GM12878 (cell line): ENCODE data around the gene RAP1GAP2. TPM values are rescaled to one million over a fixed set of nuclear protein-coding genes. Genes with fewer than 3 reads are reported as not detected.

Experiments used
- ATAC-seq: fragments of 200-7000 bp; cut with Tn5 transposase; 3 replicates; pipeline ENCODE4 v1.9.1; 2020; ENCODE audit warnings: mild to moderate bottlenecking, moderate library complexity
- BruUV-seq: library from RNA; stranded (reverse); fragments of 400-500 nt; replicated peaks from 2 replicates; lab custom pipeline; 2021; lab: Mats Ljungman, UMichigan
- CTCF ChIA-PET: fragments of 300-600 bp; sonication (Branson Sonifier 250); formaldehyde crosslinking; extraction: SDS; loops from one replicate; lab custom pipeline; 2021; ENCODE audit warnings: inconsistent platforms; lab: Yijun Ruan, JAX
- POLR2A ChIA-PET: fragments of 350-600 bp; formaldehyde crosslinking; extraction: SDS; loops from one replicate; lab custom pipeline; 2021; ENCODE audit warnings: inconsistent platforms; lab: Charles Lee
- RAD21 ChIA-PET: fragments of 300-600 bp; sonication (Branson Sonifier 250); formaldehyde crosslinking; loops from one replicate; lab custom pipeline; 2023; ENCODE audit warnings: antibody characterized with exemption; ENCODE audit not compliant: unreplicated experiment; lab: Charles Lee
- SMC1A ChIA-PET: fragments of 300-600 bp; sonication (Branson Sonifier 250); formaldehyde crosslinking; loops from one replicate; lab custom pipeline; 2023; ENCODE audit not compliant: unreplicated experiment, uncharacterized antibody; lab: Charles Lee
- DNase-seq: peaks from one replicate; pipeline ENCODE4 v3.0.0-alpha.2; 2011; ENCODE audit warnings: low read depth, low spot score
- FAIRE-seq: peaks from 3 replicates; lab custom pipeline; 2011; peaks lifted over from hg19 to GRCh38; lab: Jason Lieb, UNC
- H2AFZ ChIP-seq: 2 replicates; pipeline ENCODE4 v1.6.0; 2011; ENCODE audit warnings: low read depth, low read length, control low read depth; ENCODE audit not compliant: control insufficient read depth
- H3K27ac ChIP-seq: 2 replicates; pipeline ENCODE4 v1.5.1; 2011; ENCODE audit warnings: control low read depth; ENCODE audit not compliant: control insufficient read depth, insufficient read depth
- H3K27me3 ChIP-seq, 2 experiments: replicated peaks in 1 of 2; 2 replicates each; pipeline versions ENCODE4 v1.6.0 to v1.6.1; 2011; ENCODE audit warnings: low read length in 1 of 2; ENCODE audit not compliant: control insufficient read depth in 2 of 2, insufficient read depth in 2 of 2
- H3K36me3 ChIP-seq, 2 experiments: 2 replicates each; pipeline ENCODE4 v1.5.1; 2011; ENCODE audit warnings: low read length in 1 of 2; ENCODE audit not compliant: control insufficient read depth in 2 of 2, insufficient read depth in 2 of 2
- H3K4me1 ChIP-seq: 2 replicates; pipeline ENCODE4 v1.6.1; 2011; ENCODE audit warnings: mild to moderate bottlenecking, low read length, moderate library complexity, mixed read lengths; ENCODE audit not compliant: control insufficient read depth, insufficient read depth
- H3K4me2 ChIP-seq: 2 replicates; pipeline ENCODE4 v1.6.0; 2011; ENCODE audit warnings: control low read depth; ENCODE audit not compliant: control insufficient read depth, insufficient read depth
- H3K4me3 ChIP-seq: fragments of 200-600 bp; sonication (generic); 2 replicates; pipeline ENCODE4 v1.5.1; 2016
- H3K79me2 ChIP-seq: 2 replicates; pipeline ENCODE4 v1.6.0; 2011; ENCODE audit warnings: low read length; ENCODE audit not compliant: control insufficient read depth, insufficient read depth
- H3K9ac ChIP-seq: 2 replicates; pipeline ENCODE4 v1.8.0; 2011; ENCODE audit warnings: low read length, control low read depth, mixed read lengths; ENCODE audit not compliant: control insufficient read depth, insufficient read depth
- H3K9me3 ChIP-seq: replicated peaks from 3 replicates; pipeline ENCODE4 v1.5.1; 2011; ENCODE audit warnings: mild to moderate bottlenecking, low read length; ENCODE audit not compliant: control insufficient read depth, insufficient read depth
- H4K20me1 ChIP-seq: 2 replicates; pipeline ENCODE4 v1.6.0; 2011; ENCODE audit not compliant: control insufficient read depth, insufficient read depth
- CBFB ChIP-seq: IDR thresholded peaks from 2 replicates; pipeline ENCODE4 v1.6.1; 2016; ENCODE audit warnings: antibody characterized with exemption, low read depth
- CBX3 ChIP-seq: fragments of 200-600 bp; sonication (generic); IDR thresholded peaks from 2 replicates; pipeline ENCODE4 v1.6.1; 2016; ENCODE audit warnings: low read depth, borderline replicate concordance
- CUX1 ChIP-seq: IDR thresholded peaks from 2 replicates; pipeline ENCODE4 v1.6.1; 2012; ENCODE audit warnings: improper control_type of control experiment, low read depth, low read length; ENCODE audit not compliant: insufficient replicate concordance
- EGR1 ChIP-seq, 2 experiments: IDR thresholded peaks; 1 replicate in 1 of 2; 2 replicates in 1 of 2; pipeline ENCODE4 v1.6.1; 2011 to 2012; ENCODE audit warnings: low read depth in 2 of 2, low read length in 2 of 2, borderline replicate concordance in 1 of 2, mild to moderate bottlenecking in 1 of 2, moderate library complexity in 1 of 2
- EP300 ChIP-seq, 2 experiments: fragments of 150-350 bp in 1 of 2; IDR thresholded peaks; 2 replicates each; pipeline ENCODE4 v1.6.1; 2011 to 2012; ENCODE audit warnings: low read depth in 2 of 2, low read length in 2 of 2, borderline replicate concordance in 1 of 2, improper control_type of control experiment in 1 of 2, inconsistent platforms in 1 of 2; ENCODE audit not compliant: control insufficient read depth in 1 of 2
- IKZF2 ChIP-seq, 2 experiments: fragments of 450-650 bp; IDR thresholded peaks; 2 replicates each; pipeline ENCODE4 v1.6.1; 2017; ENCODE audit warnings: mild to moderate bottlenecking in 2 of 2, moderate library complexity in 2 of 2
- JUNB ChIP-seq: IDR thresholded peaks from 2 replicates; pipeline ENCODE4 v1.6.1; 2016; ENCODE audit warnings: antibody characterized with exemption, mild to moderate bottlenecking
- KLF5 ChIP-seq: fragments of 450-650 bp; IDR thresholded peaks from 2 replicates; pipeline ENCODE4 v1.6.1; 2014; ENCODE audit warnings: mild to moderate bottlenecking; ENCODE audit not compliant: partially characterized antibody
- MXI1 ChIP-seq: fragments of 150-350 bp; IDR thresholded peaks from 2 replicates; pipeline ENCODE4 v1.6.1; 2011; ENCODE audit warnings: low read depth, mild to moderate bottlenecking, inconsistent platforms, low read length, improper control_type of control experiment
- MYC ChIP-seq: IDR thresholded peaks from 2 replicates; pipeline ENCODE4 v1.6.1; 2011; ENCODE audit warnings: mild to moderate bottlenecking, low read length, moderate library complexity, inconsistent platforms; ENCODE audit not compliant: insufficient read depth, insufficient replicate concordance, insufficient read length, severe bottlenecking
- RBBP5 ChIP-seq: fragments of 200-600 bp; sonication (generic); conservative IDR thresholded peaks from 2 replicates; pipeline ENCODE4 v1.6.1; 2016
- SIN3A ChIP-seq: IDR thresholded peaks from 2 replicates; pipeline ENCODE4 v1.6.1; 2012; ENCODE audit warnings: low read depth, low read length, improper control_type of control experiment
- SP1 ChIP-seq: IDR thresholded peaks from one replicate; pipeline ENCODE4 v1.6.1; 2011; ENCODE audit warnings: low read depth, low read length
- SREBF2 ChIP-seq: IDR thresholded peaks from 2 replicates; pipeline ENCODE4 v1.6.1; 2012; ENCODE audit warnings: mild to moderate bottlenecking, low read length
- STAT1 ChIP-seq: fragments of 450-650 bp; conservative IDR thresholded peaks from 2 replicates; pipeline ENCODE4 v1.6.1; 2014; ENCODE audit warnings: antibody characterized with exemption, mild to moderate bottlenecking
- TCF12 ChIP-seq: IDR thresholded peaks from 2 replicates; pipeline ENCODE4 v1.6.1; 2011; ENCODE audit warnings: low read depth, mild to moderate bottlenecking, low read length
- USF1 ChIP-seq: IDR thresholded peaks from 2 replicates; pipeline ENCODE4 v1.6.1; 2011; ENCODE audit warnings: borderline replicate concordance, low read depth, mild to moderate bottlenecking, moderate library complexity, mixed read lengths, low read length; ENCODE audit not compliant: insufficient read depth; ENCODE audit errors: extremely low read length
- USF2 ChIP-seq: IDR thresholded peaks from 2 replicates; pipeline ENCODE4 v1.6.1; 2011; ENCODE audit warnings: low read depth, low read length, improper control_type of control experiment, borderline replicate concordance
- YY1 ChIP-seq: IDR thresholded peaks from 2 replicates; pipeline ENCODE4 v1.6.1; 2011; ENCODE audit warnings: low read depth, mild to moderate bottlenecking, low read length
- ZNF274 ChIP-seq: IDR thresholded peaks from one replicate; pipeline ENCODE4 v1.8.0; 2011; ENCODE audit not compliant: insufficient read length, insufficient read depth
- WGBS: methylation state at CpG from one replicate; pipeline ENCODE4 v1.1.6; 2016; ENCODE audit warnings: low lambda C conversion rate; ENCODE audit not compliant: insufficient replicate concordance, insufficient coverage; ENCODE audit errors: missing lambda C conversion rate; 5-methylcytosine and 5-hydroxymethylcytosine counted together
- in situ Hi-C: fragments of 300-500 bp; cut with MboI; formaldehyde crosslinking; loops from 9 replicates; pipeline ENCODE4 v1.14.3; 2018; ENCODE audit warnings: mixed read lengths
- intact Hi-C: fragments of 100-400 bp; cut with micrococcal nuclease; formaldehyde crosslinking; loops from one replicate; pipeline ENCODE4 v1.14.2; 2022; ENCODE audit not compliant: unreplicated experiment
- polyA plus RNA-seq, 11 experiments: library from polyadenylated mRNA; depleted of rRNA in 4 of 11; unstranded in 6 of 11; stranded (reverse) in 5 of 11; fragments of >200 nt; fragmentation: Nextera tagmentation in 4 of 11; fragmentation: Illumina TruSeq in 1 of 11; extraction: Ambion mirVana in 4 of 11; extraction: Trizol in 1 of 11; gene quantifications; 1 replicate in 1 of 11; 2 replicates in 10 of 11; pipeline versions ENCODE4 v1.2.1 to v1.2.3, GENCODE V29; 2011 to 2016; ENCODE audit warnings: inconsistent platforms in 2 of 11, missing spikeins in 2 of 11, low read depth in 1 of 11
- total RNA-seq, 4 experiments: library from RNA; depleted of rRNA in 3 of 4; stranded (reverse); fragments of >200 nt in 3 of 4; fragmentation: Illumina TruSeq in 1 of 4; extraction: Trizol in 1 of 4; gene quantifications; 2 replicates each; pipeline versions ENCODE4 v1.2.1 to v1.2.3, GENCODE V29; 2013 to 2021

The RAP1GAP2 gene
- total and polyA plus RNA-seq, 10 of the 15 experiments (the other 5 are each of a cell fraction or from before 2014, with no cell fraction given) = 0.03 to 0.95 (median 0.49) TPM; not detected in 2

- intact Hi-C loops (no loop called here), in situ Hi-C loops (no loop called here)
- CTCF ChIA-PET = no interaction called here
- no peaks in the 10 kb centered on the region for H3K79me2 ChIP-seq
- H3K9ac ChIP-seq = no peak overlapping the region
- no peaks in the 10 kb centered on the region for H4K20me1 ChIP-seq
- WGBS = 29% methylated on average over 2 of the region's 2 CpGs
- H3K27ac ChIP-seq = no peak overlapping the region
- SMC1A ChIA-PET = no interaction called here
- POLR2A ChIA-PET = interaction anchor here (0.6 kb wide), 1 partner anchor 486 kb away, joined by 3 read pairs; no protein-coding TSS in a partner anchor
- no peak overlapping the region for H3K4me2 ChIP-seq
- no peak overlapping the region for H3K4me3 ChIP-seq
- no peak for TF ChIP-seq STAT1
- TF ChIP-seq IKZF2 (IDR thresholded peaks at IDR 0.05) = no peak
- no peak for TF ChIP-seq MXI1
- TF ChIP-seq USF2 = no peak
- TF ChIP-seq YY1 = no peak
- TF ChIP-seq SREBF2 = no peak
- no peak for TF ChIP-seq RBBP5
- no peak for TF ChIP-seq EGR1 (IDR thresholded peaks at IDR 0.05; ENCODE audit: borderline replicate concordance in 1 of 2, low read depth in 2 of 2, low read length in 2 of 2)
- TF ChIP-seq SIN3A = no peak
- TF ChIP-seq EP300 (IDR thresholded peaks at IDR 0.05; ENCODE audit: borderline replicate concordance in 1 of 2, control insufficient read depth in 1 of 2, low read depth in 2 of 2, low read length in 2 of 2) = no peak
- TF ChIP-seq TCF12 = no peak
- no peak for TF ChIP-seq JUNB
- TF ChIP-seq SP1 = no peak
- TF ChIP-seq CBFB = no peak
- no peak for TF ChIP-seq CBX3
- no peak for TF ChIP-seq MYC
- no peak for TF ChIP-seq CUX1
- TF ChIP-seq ZNF274 = no peak
- no peak for TF ChIP-seq USF1
- TF ChIP-seq KLF5 = no peak
- no peak overlapping the region for H2AFZ ChIP-seq
- no TSS peak for BruUV-seq
- ATAC-seq = no peak
- H3K4me1 ChIP-seq = no peaks in the 10 kb centered on the region
- RAD21 ChIA-PET = no interaction called here
- FAIRE-seq = no peak
- no peaks in the 10 kb centered on the region for H3K9me3 ChIP-seq
- no peak for DNase-seq
- no peaks in the 10 kb centered on the region for H3K36me3 ChIP-seq
- H3K27me3 ChIP-seq = no peaks in the 10 kb centered on the region
Measured at GRCh38 chr17:2971851-2972250, 175.6 kb downstream of the RAP1GAP2 start.
